ENCODE data around the gene ARHGAP45. TPM values are rescaled to one million over a fixed set of nuclear protein-coding genes. Genes with fewer than 3 reads are reported as not detected.

The ARHGAP45 gene
- total and polyA plus RNA-seq, 9 of the 15 experiments (the other 6 are each of a cell fraction or from before 2014, with no cell fraction given): 0.08 to 22.1 (median 4.2) TPM

DNA sequence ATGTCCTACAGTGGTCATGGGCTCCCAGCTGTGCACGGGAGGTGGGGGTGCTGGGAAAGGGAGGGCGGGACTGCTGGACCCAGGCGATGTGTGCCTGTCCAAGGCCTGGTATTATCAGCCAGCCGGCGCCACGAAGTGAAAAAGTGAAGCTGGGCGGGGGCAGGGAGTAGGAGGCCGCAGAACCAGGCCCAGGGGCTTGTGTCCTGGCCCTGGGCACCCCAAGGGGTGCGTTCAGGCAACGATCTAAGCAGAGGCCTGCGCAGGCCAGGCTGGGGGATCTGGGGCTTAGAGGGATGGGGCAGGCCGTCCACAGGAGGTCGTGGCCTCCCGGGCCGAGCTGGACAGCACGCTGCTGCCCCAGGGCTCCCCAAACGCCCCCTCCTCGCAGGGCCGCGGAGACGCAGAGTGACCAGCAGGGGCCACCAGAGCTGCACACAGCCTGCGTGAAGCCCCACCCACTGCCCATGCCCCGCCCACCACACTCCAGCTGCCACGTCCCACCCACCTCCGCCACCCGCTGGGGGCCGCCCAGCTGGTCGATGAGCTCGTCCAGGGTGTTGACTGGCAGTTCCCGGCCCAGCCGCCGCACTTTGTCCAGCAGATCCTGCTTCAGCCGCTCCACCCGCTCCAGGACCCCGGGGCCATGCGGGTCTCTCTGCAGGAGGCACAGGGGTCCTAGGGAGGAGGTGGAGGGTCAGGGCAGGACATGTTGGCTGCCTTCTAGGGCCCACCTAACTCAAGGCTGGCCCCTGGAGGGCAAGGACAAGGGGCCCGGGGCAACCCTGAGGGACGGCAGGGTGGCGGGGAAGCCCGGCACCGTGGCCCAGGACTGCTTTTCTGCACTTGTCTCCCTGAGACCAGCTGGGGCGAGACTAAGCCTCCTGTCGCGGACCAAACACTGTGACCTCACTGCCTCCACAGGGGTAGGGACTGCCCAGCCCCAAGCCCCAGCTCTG lies 46.3 kb downstream of the ARHGAP45 start:
- no peaks in the 10 kb centered on the region for H4K20me1 ChIP-seq (replicated peaks; ENCODE audit: control insufficient read depth, insufficient read depth, low read length)
- H3K4me2 ChIP-seq (ENCODE audit: insufficient read depth, low read length): peak overlapping the region; percentile 51
- no peaks in the 10 kb centered on the region for H3K9me3 ChIP-seq (replicated peaks; ENCODE audit: control insufficient read depth, insufficient read depth, low read depth, low read length)
- CTCF ChIA-PET (ENCODE audit: low intra/inter-chr PET ratio): interaction anchor here (0.7 to 3.8 kb wide), 4 partner anchors 81 to 127 kb away, joined by 3 to 21 read pairs (median 14); partner anchors contain the start of gene ATP5F1D
- H3K4me3 ChIP-seq: no peak overlapping the region
- H3K36me3 ChIP-seq (ENCODE audit: control insufficient read depth, insufficient read depth, low read length): peaks cover 72% of the 10 kb centered on the region; the same call in 2 of the 3 replicates
- POLR2A ChIA-PET: interaction anchor here (0.6 to 2.3 kb wide), 11 partner anchors 10 to 159 kb away, joined by 3 to 14 read pairs (median 4); partner anchors contain the start of genes ATP5F1D, CIRBP and GPX4
- in situ Hi-C loops (cut with MboI) (no loop called here), intact Hi-C loops (cut with micrococcal nuclease) (loop anchor here (2.0 to 5.0 kb wide), 2 partner anchors 79 to 127 kb away; partner anchors contain the start of gene ATP5F1D)
- peak overlapping the region; percentile 39 to 91; a peak in 3 of 4 replicates for H3K9ac ChIP-seq (ENCODE audit: insufficient read depth in 1 of 2, low read depth in 2 of 2, low read length in 2 of 2)
- no TSS peak for BruUV-seq (replicated peaks)
- H3K4me1 ChIP-seq (replicated peaks in 1 of 2; ENCODE audit: control insufficient read depth in 2 of 2, insufficient read depth in 2 of 2, low read length in 2 of 2): peaks cover 9 to 81% of the 10 kb centered on the region in 2 experiments
- no peaks in the 10 kb centered on the region for H3K27me3 ChIP-seq (ENCODE audit: control insufficient read depth in 2 of 2, insufficient read depth in 2 of 2, low read length in 2 of 2)
- ATAC-seq: peak; percentile 89
- H3K27ac ChIP-seq (ENCODE audit: extremely low read depth, low read depth, low read length): peak overlapping the region; percentile 78
- 21% methylated on average over 33 of the region's 44 CpGs for WGBS (ENCODE audit: insufficient coverage, low coverage, missing lambda C conversion rate)
- peak overlapping the region; percentile 62 for H2AFZ ChIP-seq (ENCODE audit: low read depth, low read length)
- FAIRE-seq: peak; percentile 85
- DNase-seq (ENCODE audit: extremely low read depth in 1 of 4, low spot score in 3 of 4): peak; percentile 96 to 97 (median 96)
- H3K79me2 ChIP-seq (ENCODE audit: control insufficient read depth, insufficient read depth, low read length): peaks cover 3% of the 10 kb centered on the region; the same call in 1 of the 3 replicates
- H3K9me1 ChIP-seq (ENCODE audit: control insufficient read depth, insufficient read depth, low read length): no peaks in the 10 kb centered on the region
- TF ChIP-seq, protein P1, sequence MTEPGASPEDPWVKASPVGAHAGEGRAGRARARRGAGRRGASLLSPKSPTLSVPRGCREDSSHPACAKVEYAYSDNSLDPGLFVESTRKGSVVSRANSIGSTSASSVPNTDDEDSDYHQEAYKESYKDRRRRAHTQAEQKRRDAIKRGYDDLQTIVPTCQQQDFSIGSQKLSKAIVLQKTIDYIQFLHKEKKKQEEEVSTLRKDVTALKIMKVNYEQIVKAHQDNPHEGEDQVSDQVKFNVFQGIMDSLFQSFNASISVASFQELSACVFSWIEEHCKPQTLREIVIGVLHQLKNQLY (CRISPR knock-in tag; conservative IDR thresholded peaks at IDR 0.05): no peak
- TF ChIP-seq ZBED1 (IDR thresholded peaks at IDR 0.05) (no peak), POLR2B (IDR thresholded peaks at IDR 0.05; ENCODE audit: low read depth, partially characterized antibody) (no peak), ETV5 (CRISPR knock-in tag; IDR thresholded peaks at IDR 0.05; ENCODE audit: low read depth) (no peak), SMC3 (conservative IDR thresholded peaks at IDR 0.05; ENCODE audit: insufficient read depth, low read depth, low read length) (peak; percentile 81), ZNF274 (IDR thresholded peaks at IDR 0.05; ENCODE audit: borderline replicate concordance, low read depth, low read length) (no peak), RBM17 (IDR thresholded peaks at IDR 0.05; ENCODE audit: borderline replicate concordance, low read depth, low read length) (no peak), ZNF79 (CRISPR knock-in tag; IDR thresholded peaks at IDR 0.05; ENCODE audit: low read depth) (no peak), ZFP30 (CRISPR knock-in tag; IDR thresholded peaks at IDR 0.05; ENCODE audit: borderline replicate concordance) (no peak)
- TF ChIP-seq, protein P2, sequence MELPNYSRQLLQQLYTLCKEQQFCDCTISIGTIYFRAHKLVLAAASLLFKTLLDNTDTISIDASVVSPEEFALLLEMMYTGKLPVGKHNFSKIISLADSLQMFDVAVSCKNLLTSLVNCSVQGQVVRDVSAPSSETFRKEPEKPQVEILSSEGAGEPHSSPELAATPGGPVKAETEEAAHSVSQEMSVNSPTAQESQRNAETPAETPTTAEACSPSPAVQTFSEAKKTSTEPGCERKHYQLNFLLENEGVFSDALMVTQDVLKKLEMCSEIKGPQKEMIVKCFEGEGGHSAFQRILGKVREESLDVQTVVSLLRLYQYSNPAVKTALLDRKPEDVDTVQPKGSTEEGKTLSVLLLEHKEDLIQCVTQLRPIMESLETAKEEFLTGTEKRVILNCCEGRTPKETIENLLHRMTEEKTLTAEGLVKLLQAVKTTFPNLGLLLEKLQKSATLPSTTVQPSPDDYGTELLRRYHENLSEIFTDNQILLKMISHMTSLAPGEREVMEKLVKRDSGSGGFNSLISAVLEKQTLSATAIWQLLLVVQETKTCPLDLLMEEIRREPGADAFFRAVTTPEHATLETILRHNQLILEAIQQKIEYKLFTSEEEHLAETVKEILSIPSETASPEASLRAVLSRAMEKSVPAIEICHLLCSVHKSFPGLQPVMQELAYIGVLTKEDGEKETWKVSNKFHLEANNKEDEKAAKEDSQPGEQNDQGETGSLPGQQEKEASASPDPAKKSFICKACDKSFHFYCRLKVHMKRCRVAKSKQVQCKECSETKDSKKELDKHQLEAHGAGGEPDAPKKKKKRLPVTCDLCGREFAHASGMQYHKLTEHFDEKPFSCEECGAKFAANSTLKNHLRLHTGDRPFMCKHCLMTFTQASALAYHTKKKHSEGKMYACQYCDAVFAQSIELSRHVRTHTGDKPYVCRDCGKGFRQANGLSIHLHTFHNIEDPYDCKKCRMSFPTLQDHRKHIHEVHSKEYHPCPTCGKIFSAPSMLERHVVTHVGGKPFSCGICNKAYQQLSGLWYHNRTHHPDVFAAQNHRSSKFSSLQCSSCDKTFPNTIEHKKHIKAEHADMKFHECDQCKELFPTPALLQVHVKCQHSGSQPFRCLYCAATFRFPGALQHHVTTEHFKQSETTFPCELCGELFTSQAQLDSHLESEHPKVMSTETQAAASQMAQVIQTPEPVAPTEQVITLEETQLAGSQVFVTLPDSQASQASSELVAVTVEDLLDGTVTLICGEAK (IDR thresholded peaks at IDR 0.05): no peak
- TF ChIP-seq, protein P2 (CRISPR knock-in tag; IDR thresholded peaks at IDR 0.05): no peak
